Fibroblast of lung (primary cell): ENCODE data around the gene KCNIP3. TPM values are rescaled to one million over a fixed set of nuclear protein-coding genes. Genes with fewer than 3 reads are reported as not detected.
A peak's percentile ranks its signal among the peaks of the same experiment; 100 is the strongest.

Experiments used
- DNase-seq, 2 donors: peaks; one replicate each; pipeline versions ENCODE4 v3.0.0 to v3.0.0-alpha.2; 2010; ENCODE audit warnings: low read depth in 2 of 2
- H2AFZ ChIP-seq: 2 replicates; pipeline ENCODE4 v1.5.1; 2012; ENCODE audit warnings: low read length, control low read depth, inconsistent platforms
- H3K27ac ChIP-seq: 2 replicates; pipeline ENCODE4 v1.5.1; 2011; ENCODE audit warnings: low read length, control low read depth; ENCODE audit not compliant: insufficient read depth
- H3K27me3 ChIP-seq: 2 replicates; pipeline ENCODE4 v1.5.1; 2011; ENCODE audit warnings: mild to moderate bottlenecking, low read length; ENCODE audit not compliant: control insufficient read depth, insufficient read depth
- H3K36me3 ChIP-seq: 2 replicates; pipeline ENCODE4 v1.5.1; 2011; ENCODE audit warnings: low read length; ENCODE audit not compliant: control insufficient read depth, insufficient read depth
- H3K4me1 ChIP-seq: 2 replicates; pipeline ENCODE4 v1.5.1; 2011; ENCODE audit warnings: low read length; ENCODE audit not compliant: control insufficient read depth, insufficient read depth; ENCODE audit errors: extremely low read depth
- H3K4me2 ChIP-seq: 2 replicates; pipeline ENCODE4 v1.5.1; 2011; ENCODE audit warnings: low read length, control low read depth; ENCODE audit not compliant: insufficient read depth; ENCODE audit errors: extremely low read depth
- H3K4me3 ChIP-seq, 4 experiments: fragments of 200-600 bp in 1 of 4; sonication (generic) in 1 of 4; replicated peaks in 1 of 4; 2 replicates each; pipeline ENCODE4 v1.5.1; 2011 to 2016; ENCODE audit warnings: low read length in 4 of 4, low read depth in 3 of 4, mild to moderate bottlenecking in 3 of 4, control low read depth in 2 of 4, inconsistent platforms in 1 of 4, mixed read lengths in 1 of 4; ENCODE audit not compliant: insufficient read depth in 1 of 4; ENCODE audit errors: control extremely low read depth in 1 of 4
- H3K79me2 ChIP-seq: 2 replicates; pipeline ENCODE4 v1.5.1; 2012; ENCODE audit warnings: mild to moderate bottlenecking, low read length, inconsistent platforms; ENCODE audit not compliant: control insufficient read depth, insufficient read depth
- H3K9ac ChIP-seq: 2 replicates; pipeline ENCODE4 v1.5.1; 2011; ENCODE audit warnings: mild to moderate bottlenecking, low read length, control low read depth; ENCODE audit not compliant: insufficient read depth
- H3K9me3 ChIP-seq: 2 replicates; pipeline ENCODE4 v1.5.1; 2012; ENCODE audit warnings: low read depth, low read length; ENCODE audit not compliant: control insufficient read depth, insufficient read depth
- H4K20me1 ChIP-seq: 2 replicates; pipeline ENCODE4 v1.5.1; 2011; ENCODE audit warnings: low read length; ENCODE audit not compliant: control insufficient read depth, insufficient read depth; ENCODE audit errors: extremely low read depth
- EZH2 ChIP-seq: IDR thresholded peaks from 2 replicates; pipeline ENCODE4 v1.5.1; 2012; ENCODE audit warnings: low read length, control low read depth, mild to moderate bottlenecking; ENCODE audit errors: missing control alignments
- polyA plus RNA-seq, 2 donors: library from polyadenylated mRNA; depleted of rRNA in 1 of 2; stranded (reverse) in 1 of 2; unstranded in 1 of 2; fragments of >200 nt; gene quantifications; 2 replicates each; pipeline ENCODE4 v1.2.1, GENCODE V29; 2011 to 2012; ENCODE audit warnings: missing spikeins in 1 of 2
- total RNA-seq: library from RNA; depleted of rRNA; stranded (reverse); fragments of >200 nt; gene quantifications from 2 replicates; pipeline ENCODE4 v1.2.1, GENCODE V29; 2014
- TF ChIP-seq, protein P1 (sequence below), 2 donors: IDR thresholded peaks in 1 of 2; conservative IDR thresholded peaks in 1 of 2; 1 replicate in 1 of 2; 2 replicates in 1 of 2; pipeline ENCODE4 v1.5.1; 2011 to 2012; ENCODE audit warnings: low read length in 2 of 2, control low read depth in 1 of 2, inconsistent platforms in 1 of 2, low read depth in 1 of 2, mild to moderate bottlenecking in 1 of 2

The KCNIP3 gene
- total and polyA plus RNA-seq, 2 donors (not counting 1 experiment from before 2014, with no cell fraction given): 0.32 to 1.7 TPM

DNA sequence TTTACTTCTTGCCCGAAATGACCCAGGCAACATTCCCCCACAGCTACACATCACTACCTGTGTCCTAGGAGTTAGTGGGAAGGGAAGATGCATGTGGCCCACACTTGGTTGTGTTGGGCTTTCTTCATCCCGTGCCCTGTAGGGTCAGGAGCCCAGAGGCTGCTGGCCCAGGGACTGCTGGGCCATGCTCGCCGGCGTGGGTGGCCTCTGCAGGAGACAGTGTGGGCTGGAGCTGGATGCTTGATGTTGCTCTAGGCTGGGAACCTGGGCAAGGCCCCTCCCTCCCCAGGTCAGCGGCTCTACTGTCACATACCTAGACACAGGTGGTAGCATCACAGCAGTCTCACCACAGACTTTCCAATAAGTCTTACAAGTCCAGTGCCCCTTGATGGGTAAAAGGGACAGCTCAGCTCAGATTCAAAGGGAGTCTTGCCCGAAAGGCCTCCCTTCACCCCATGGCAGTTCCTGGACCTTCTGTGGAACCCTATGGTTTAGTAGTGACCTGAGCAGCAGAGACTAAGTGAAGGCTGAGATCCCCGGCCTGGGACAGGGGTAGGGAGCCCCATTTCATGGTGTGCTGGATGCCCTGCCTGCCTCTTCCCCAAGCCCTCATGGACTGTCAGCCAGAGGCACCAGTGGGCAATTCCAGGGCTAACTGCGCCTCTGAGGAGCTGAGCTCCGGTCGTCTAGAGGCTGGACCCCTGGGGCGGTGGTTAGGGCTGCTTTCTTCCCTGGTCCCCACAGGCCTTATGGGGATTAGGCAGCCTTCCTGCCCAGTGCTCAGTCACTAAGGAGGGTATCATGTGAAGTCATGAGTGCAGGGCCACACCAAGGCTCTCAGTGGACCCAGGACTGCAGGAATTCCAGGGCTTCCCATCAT lies 59.9 kb downstream of the KCNIP3 start:
- no peak for TF ChIP-seq EZH2
- TF ChIP-seq, protein P1, sequence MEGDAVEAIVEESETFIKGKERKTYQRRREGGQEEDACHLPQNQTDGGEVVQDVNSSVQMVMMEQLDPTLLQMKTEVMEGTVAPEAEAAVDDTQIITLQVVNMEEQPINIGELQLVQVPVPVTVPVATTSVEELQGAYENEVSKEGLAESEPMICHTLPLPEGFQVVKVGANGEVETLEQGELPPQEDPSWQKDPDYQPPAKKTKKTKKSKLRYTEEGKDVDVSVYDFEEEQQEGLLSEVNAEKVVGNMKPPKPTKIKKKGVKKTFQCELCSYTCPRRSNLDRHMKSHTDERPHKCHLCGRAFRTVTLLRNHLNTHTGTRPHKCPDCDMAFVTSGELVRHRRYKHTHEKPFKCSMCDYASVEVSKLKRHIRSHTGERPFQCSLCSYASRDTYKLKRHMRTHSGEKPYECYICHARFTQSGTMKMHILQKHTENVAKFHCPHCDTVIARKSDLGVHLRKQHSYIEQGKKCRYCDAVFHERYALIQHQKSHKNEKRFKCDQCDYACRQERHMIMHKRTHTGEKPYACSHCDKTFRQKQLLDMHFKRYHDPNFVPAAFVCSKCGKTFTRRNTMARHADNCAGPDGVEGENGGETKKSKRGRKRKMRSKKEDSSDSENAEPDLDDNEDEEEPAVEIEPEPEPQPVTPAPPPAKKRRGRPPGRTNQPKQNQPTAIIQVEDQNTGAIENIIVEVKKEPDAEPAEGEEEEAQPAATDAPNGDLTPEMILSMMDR (conservative IDR thresholded peaks at IDR 0.05 in 1 of 2, IDR thresholded peaks at IDR 0.05 in 1 of 2; ENCODE audit: low read depth in 1 of 2, low read length in 2 of 2): no peak
- Histone ChIP-seq H3K9me3 (no peaks in the 10 kb centered on the region), H3K4me3 (no peak overlapping the region), H3K9ac (no peak overlapping the region), H3K27ac (no peak overlapping the region), H3K4me1 (no peaks in the 10 kb centered on the region), H3K27me3 (no peaks in the 10 kb centered on the region), H2AFZ (no peak overlapping the region), H3K4me2 (no peak overlapping the region), H3K36me3 (no peaks in the 10 kb centered on the region), H3K79me2 (no peaks in the 10 kb centered on the region), H4K20me1 (no peaks in the 10 kb centered on the region)
- DNase-seq: no peak

DNA sequence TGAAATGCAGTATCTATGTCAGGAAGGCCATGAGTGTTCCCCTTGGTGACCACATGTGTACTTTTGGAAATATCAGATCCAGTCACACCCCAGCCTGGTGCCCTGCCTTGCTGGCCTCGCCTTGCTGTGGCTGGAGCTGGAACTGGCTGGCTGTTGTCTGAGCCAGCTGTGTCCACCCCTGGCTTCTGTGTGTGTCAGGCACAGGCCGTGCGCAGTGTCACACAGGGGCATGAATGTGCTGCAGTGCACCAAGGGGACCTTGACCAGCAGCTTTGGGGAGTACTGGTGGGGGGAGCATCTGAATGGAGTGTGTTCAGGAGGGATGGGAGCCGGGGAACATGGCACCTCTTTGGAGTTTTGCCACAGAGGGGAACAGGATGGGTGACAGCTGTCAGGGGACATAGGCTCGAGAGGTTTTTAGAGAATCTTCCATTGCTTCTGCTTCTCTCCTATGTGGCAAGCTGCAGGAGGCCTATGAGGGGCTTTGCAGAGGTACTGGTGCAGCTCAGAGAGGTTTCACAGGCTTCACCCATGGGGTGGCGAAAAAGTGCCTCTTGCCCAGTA lies 60.7 kb downstream of the KCNIP3 start:
- Histone ChIP-seq H3K4me2 (no peak overlapping the region), H3K9me3 (no peaks in the 10 kb centered on the region), H3K27me3 (no peaks in the 10 kb centered on the region), H3K4me1 (no peaks in the 10 kb centered on the region), H3K79me2 (no peaks in the 10 kb centered on the region), H4K20me1 (no peaks in the 10 kb centered on the region), H3K36me3 (no peaks in the 10 kb centered on the region), H3K9ac (no peak overlapping the region), H3K4me3 (no peak overlapping the region), H3K27ac (no peak overlapping the region), H2AFZ (no peak overlapping the region)
- no peak for TF ChIP-seq EZH2
- TF ChIP-seq, protein P1 (conservative IDR thresholded peaks at IDR 0.05 in 1 of 2, IDR thresholded peaks at IDR 0.05 in 1 of 2; ENCODE audit: low read depth in 1 of 2, low read length in 2 of 2): no peak
- DNase-seq: no peak

DNA sequence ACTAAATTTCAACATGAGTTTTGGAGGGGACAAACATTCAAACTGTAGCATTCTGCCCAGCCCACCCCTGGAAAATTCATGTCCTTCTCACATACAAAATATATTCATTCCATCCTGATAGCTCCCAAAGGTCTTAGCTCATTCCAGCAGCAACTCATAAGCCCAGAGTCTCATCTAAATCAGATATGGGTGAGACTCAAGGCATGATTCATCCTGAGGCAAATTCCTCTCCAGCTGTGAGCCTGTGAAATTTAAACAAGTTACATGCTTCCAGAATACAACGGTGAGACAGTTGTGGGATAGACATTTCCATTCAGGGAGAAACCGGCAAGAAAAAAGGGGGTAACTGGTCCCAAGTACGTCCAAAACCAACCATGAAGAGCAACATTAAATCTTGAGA lies 61.9 kb downstream of the KCNIP3 start:
- no peak overlapping the region for H3K4me2 ChIP-seq
- peak; percentile 59 to 87 for DNase-seq
- no peak overlapping the region for H2AFZ ChIP-seq
- H3K36me3 ChIP-seq: no peaks in the 10 kb centered on the region
- no peak for TF ChIP-seq EZH2
- TF ChIP-seq, protein P1 (conservative IDR thresholded peaks at IDR 0.05 in 1 of 2, IDR thresholded peaks at IDR 0.05 in 1 of 2; ENCODE audit: low read depth in 1 of 2, low read length in 2 of 2): no peak
- H3K27me3 ChIP-seq: no peaks in the 10 kb centered on the region
- H3K9ac ChIP-seq: no peak overlapping the region
- H3K9me3 ChIP-seq: no peaks in the 10 kb centered on the region
- no peaks in the 10 kb centered on the region for H4K20me1 ChIP-seq
- no peak overlapping the region for H3K27ac ChIP-seq
- H3K4me1 ChIP-seq: no peaks in the 10 kb centered on the region
- H3K79me2 ChIP-seq: no peaks in the 10 kb centered on the region
- no peak overlapping the region for H3K4me3 ChIP-seq
